ENCODE results near the gene FBXL19.

The FBXL19 gene

DNA sequence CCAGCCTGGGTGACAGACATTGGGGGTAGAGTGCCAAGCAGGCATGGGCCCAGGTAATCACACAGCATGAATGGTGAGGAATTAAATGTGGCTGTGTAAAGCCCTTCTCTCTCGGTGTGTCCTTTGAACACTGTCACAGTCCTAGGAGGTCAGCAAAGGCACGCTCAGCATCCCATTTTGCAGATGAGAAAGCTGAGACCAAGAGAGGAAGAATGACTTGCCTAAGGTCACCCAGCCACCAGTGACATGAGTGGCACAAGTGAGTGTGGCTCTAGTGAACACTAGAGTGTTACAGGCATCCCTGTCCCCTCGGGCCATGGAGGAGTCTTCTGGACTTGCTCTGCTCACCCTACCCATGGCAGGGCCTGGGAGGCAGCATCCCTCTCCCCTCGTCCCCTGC lies 16.3 kb upstream of the FBXL19 start:
- Histone ChIP-seq H3K27ac (ENCODE audit: low read depth, low read length, severe bottlenecking) (no peak overlapping the region), H3K4me1 (ENCODE audit: control insufficient read depth, insufficient read depth, low read length, poor library complexity, severe bottlenecking) (peaks cover 5% of the 10 kb centered on the region), H3K4me3 (ENCODE audit: extremely low read depth, insufficient read depth, low read length, poor library complexity, severe bottlenecking) (no peak overlapping the region), H3K9me3 (ENCODE audit: control insufficient read depth, low read length) (no peaks in the 10 kb centered on the region), H3K36me3 (ENCODE audit: control insufficient read depth, insufficient read depth, low read length) (no peaks in the 10 kb centered on the region)
- WGBS, 2 experiments (ENCODE audit: insufficient coverage in 2 of 2), result 87 to 93% methylated on average over 3 of the region's 4 CpGs

DNA sequence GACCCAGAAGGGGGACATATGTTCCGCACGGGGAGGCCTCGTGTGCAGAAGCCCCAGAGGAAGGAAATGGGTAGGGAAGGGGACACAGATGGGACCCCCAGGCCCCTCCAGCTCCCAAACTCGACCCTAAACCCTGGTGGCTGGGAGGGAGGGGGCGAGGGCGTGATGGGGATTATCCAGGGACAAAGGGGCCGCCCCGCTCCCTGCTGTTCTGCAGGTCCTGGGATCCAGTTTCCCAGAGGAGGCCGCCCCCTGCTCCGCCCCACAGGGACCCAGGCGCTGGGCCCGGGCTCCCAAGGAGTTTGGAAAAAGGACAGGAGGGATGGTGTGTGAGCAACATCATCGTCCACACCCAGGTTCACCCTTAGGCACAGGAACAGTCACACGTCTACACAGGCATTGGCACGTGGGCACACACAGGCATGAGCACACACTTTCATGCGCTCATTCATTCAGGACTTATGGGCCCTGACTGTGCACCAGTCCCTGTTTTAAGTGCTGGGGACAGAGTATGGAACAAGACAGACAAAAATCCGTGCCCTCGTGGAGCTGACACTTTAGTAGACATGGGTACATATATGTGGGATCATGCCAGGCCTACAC lies 12.8 kb upstream of the FBXL19 start:
- Histone ChIP-seq H3K27ac (ENCODE audit: low read depth, low read length, severe bottlenecking) (no peak overlapping the region), H3K4me3 (ENCODE audit: extremely low read depth, insufficient read depth, low read length, poor library complexity, severe bottlenecking) (no peak overlapping the region), H3K9me3 (ENCODE audit: control insufficient read depth, low read length) (no peaks in the 10 kb centered on the region), H3K36me3 (ENCODE audit: control insufficient read depth, insufficient read depth, low read length) (no peaks in the 10 kb centered on the region), H3K4me1 (ENCODE audit: control insufficient read depth, insufficient read depth, low read length, poor library complexity, severe bottlenecking) (no peaks in the 10 kb centered on the region)
- WGBS, 2 experiments (ENCODE audit: insufficient coverage in 2 of 2), result 63 to 65% methylated on average over 14 to 15 of the region's 18 CpGs

GRCh38 chr16:30912794-30913412 lies 10.5 kb upstream of the FBXL19 start:
- Histone ChIP-seq H3K27ac (ENCODE audit: low read depth, low read length, severe bottlenecking) (no peak overlapping the region), H3K36me3 (ENCODE audit: control insufficient read depth, insufficient read depth, low read length) (no peaks in the 10 kb centered on the region), H3K4me3 (ENCODE audit: extremely low read depth, insufficient read depth, low read length, poor library complexity, severe bottlenecking) (no peak overlapping the region), H3K9me3 (ENCODE audit: control insufficient read depth, low read length) (no peaks in the 10 kb centered on the region), H3K4me1 (ENCODE audit: control insufficient read depth, insufficient read depth, low read length, poor library complexity, severe bottlenecking) (no peaks in the 10 kb centered on the region)
- 90 to 93% methylated on average over 6 of the region's 6 CpGs for WGBS, 2 experiments (ENCODE audit: insufficient coverage in 2 of 2)

DNA sequence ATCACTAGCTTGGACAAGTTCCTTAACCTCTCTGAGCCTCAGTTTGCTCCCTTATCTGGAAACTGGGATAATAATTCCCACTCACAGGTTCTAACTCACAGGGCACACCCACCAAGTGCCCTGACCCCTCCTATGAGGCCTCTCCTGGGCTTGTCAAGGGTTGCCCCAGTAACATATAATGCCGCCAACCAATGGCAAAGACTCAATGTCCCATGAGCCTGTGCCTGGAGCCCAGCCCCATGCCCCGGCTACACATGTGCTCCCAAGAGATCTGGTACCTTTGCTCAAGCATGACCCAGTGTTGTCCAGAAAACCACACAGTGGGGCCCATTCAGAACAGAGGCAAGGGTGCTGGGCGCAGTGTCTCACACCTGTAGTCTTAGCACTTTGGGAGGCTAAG lies 8.5 kb upstream of the FBXL19 start:
- no peaks in the 10 kb centered on the region for H3K36me3 ChIP-seq (ENCODE audit: control insufficient read depth, insufficient read depth, low read length)
- no peaks in the 10 kb centered on the region for H3K4me1 ChIP-seq (ENCODE audit: control insufficient read depth, insufficient read depth, low read length, poor library complexity, severe bottlenecking)
- no peaks in the 10 kb centered on the region for H3K9me3 ChIP-seq (ENCODE audit: control insufficient read depth, low read length)
- no peak overlapping the region for H3K4me3 ChIP-seq (ENCODE audit: extremely low read depth, insufficient read depth, low read length, poor library complexity, severe bottlenecking)
- H3K27ac ChIP-seq (ENCODE audit: low read depth, low read length, severe bottlenecking), result no peak overlapping the region
- whole genome bisulfite sequencing, 2 experiments (ENCODE audit: insufficient coverage in 2 of 2), result 89 to 98% methylated on average over 2 to 3 of the region's 3 CpGs

GRCh38 chr16:30918614-30919013 lies 4.8 kb upstream of the FBXL19 start:
- no peak overlapping the region for H3K4me3 ChIP-seq (ENCODE audit: extremely low read depth, insufficient read depth, low read length, poor library complexity, severe bottlenecking)
- 92 to 100% methylated on average over 1 of the region's 1 CpG for WGBS, 2 experiments (ENCODE audit: insufficient coverage in 2 of 2)
- no peaks in the 10 kb centered on the region for H3K9me3 ChIP-seq (ENCODE audit: control insufficient read depth, low read length)

GRCh38 chr16:30920891-30921290 lies 2.5 kb upstream of the FBXL19 start:
- H3K4me3 ChIP-seq (ENCODE audit: extremely low read depth, insufficient read depth, low read length, poor library complexity, severe bottlenecking), result no peak overlapping the region
- no peak overlapping the region for H3K27ac ChIP-seq (ENCODE audit: low read depth, low read length, severe bottlenecking)
- WGBS, 2 experiments (ENCODE audit: insufficient coverage in 2 of 2), result 75% methylated on average over 1 of the region's 2 CpGs; no CpG with 5 or more reads in 1 of the 2 experiments
- H3K9me3 ChIP-seq (ENCODE audit: control insufficient read depth, low read length), result no peaks in the 10 kb centered on the region
- H3K4me1 ChIP-seq (ENCODE audit: control insufficient read depth, insufficient read depth, low read length, poor library complexity, severe bottlenecking), result peaks cover 7% of the 10 kb centered on the region
- H3K36me3 ChIP-seq (ENCODE audit: control insufficient read depth, insufficient read depth, low read length), result peaks cover 4% of the 10 kb centered on the region

More at GRCh38 chr16:30918614-30919013, 4.8 kb upstream of the FBXL19 start:
- no peaks in the 10 kb centered on the region for H3K4me1 ChIP-seq (ENCODE audit: control insufficient read depth, insufficient read depth, low read length, poor library complexity, severe bottlenecking)
- no peaks in the 10 kb centered on the region for H3K36me3 ChIP-seq (ENCODE audit: control insufficient read depth, insufficient read depth, low read length)
- H3K27ac ChIP-seq (ENCODE audit: low read depth, low read length, severe bottlenecking), result no peak overlapping the region

DNA sequence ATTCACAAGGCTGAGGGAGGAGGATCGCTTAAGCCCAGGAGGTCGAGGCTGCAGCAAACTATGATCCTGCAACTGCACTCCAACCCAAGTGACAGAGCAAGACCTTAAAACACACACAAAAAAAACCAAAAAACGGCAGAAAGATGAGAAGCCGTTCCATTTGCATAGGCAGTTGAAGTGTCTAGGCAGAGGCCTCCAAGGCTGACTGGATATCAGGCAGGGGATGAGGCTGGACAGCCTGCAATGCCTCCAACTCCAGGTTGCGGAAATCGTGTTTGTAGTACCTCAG lies 2.0 kb upstream of the FBXL19 start:
- Histone ChIP-seq H3K4me3 (ENCODE audit: extremely low read depth, insufficient read depth, low read length, poor library complexity, severe bottlenecking) (peak overlapping the region; percentile 80), H3K36me3 (ENCODE audit: control insufficient read depth, insufficient read depth, low read length) (peaks cover 9% of the 10 kb centered on the region), H3K9me3 (ENCODE audit: control insufficient read depth, low read length) (no peaks in the 10 kb centered on the region), H3K27ac (ENCODE audit: low read depth, low read length, severe bottlenecking) (no peak overlapping the region), H3K4me1 (ENCODE audit: control insufficient read depth, insufficient read depth, low read length, poor library complexity, severe bottlenecking) (peaks cover 11% of the 10 kb centered on the region)
- WGBS, 2 experiments (ENCODE audit: insufficient coverage in 2 of 2), result 21 to 42% methylated on average over 5 of the region's 6 CpGs

GRCh38 chr16:30921748-30922419 lies 1.5 kb upstream of the FBXL19 start:
- H3K27ac ChIP-seq (ENCODE audit: low read depth, low read length, severe bottlenecking), result peak overlapping the region; percentile 99
- WGBS, 2 experiments (ENCODE audit: insufficient coverage in 2 of 2), result 0 to 1% methylated on average over 30 to 35 of the region's 37 CpGs
- peaks cover 11% of the 10 kb centered on the region for H3K4me1 ChIP-seq (ENCODE audit: control insufficient read depth, insufficient read depth, low read length, poor library complexity, severe bottlenecking)
- H3K36me3 ChIP-seq (ENCODE audit: control insufficient read depth, insufficient read depth, low read length), result peaks cover 14% of the 10 kb centered on the region
- H3K9me3 ChIP-seq (ENCODE audit: control insufficient read depth, low read length), result no peaks in the 10 kb centered on the region
- H3K4me3 ChIP-seq (ENCODE audit: extremely low read depth, insufficient read depth, low read length, poor library complexity, severe bottlenecking), result peak overlapping the region; percentile 80

DNA sequence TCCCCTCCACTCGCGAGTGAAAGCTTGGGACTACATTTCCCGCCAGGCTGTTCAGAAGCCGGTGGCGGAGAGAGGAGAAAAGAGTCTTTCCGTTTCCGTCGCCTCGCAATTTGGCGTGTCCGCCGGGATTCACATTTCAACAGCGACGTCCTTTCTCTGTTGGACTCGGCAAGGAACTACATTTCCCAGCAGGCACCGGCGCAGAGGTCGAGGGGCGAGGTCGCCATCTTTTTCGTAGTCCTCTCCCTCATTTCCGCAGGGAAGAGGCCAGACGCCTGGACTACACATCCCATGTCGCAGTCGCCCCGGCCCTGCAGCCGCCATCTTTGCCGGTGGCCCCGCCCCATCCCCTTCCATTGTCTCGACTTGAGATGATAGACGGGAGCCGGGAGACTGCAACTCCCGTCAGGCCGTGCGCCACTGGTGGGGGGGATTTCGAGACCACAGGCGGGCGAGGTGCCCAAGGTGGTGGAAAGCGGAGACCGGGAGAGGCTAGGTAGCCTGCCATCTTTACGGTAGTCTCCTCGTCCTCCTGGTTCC lies 882 bp upstream of the FBXL19 start:
- Histone ChIP-seq H3K9me3 (ENCODE audit: control insufficient read depth, low read length) (no peaks in the 10 kb centered on the region), H3K4me1 (ENCODE audit: control insufficient read depth, insufficient read depth, low read length, poor library complexity, severe bottlenecking) (peaks cover 13% of the 10 kb centered on the region), H3K36me3 (ENCODE audit: control insufficient read depth, insufficient read depth, low read length) (peaks cover 20% of the 10 kb centered on the region), H3K27ac (ENCODE audit: low read depth, low read length, severe bottlenecking) (peak overlapping the region; percentile 99), H3K4me3 (ENCODE audit: extremely low read depth, insufficient read depth, low read length, poor library complexity, severe bottlenecking) (peak overlapping the region; percentile 80)
- WGBS, 2 experiments (ENCODE audit: insufficient coverage in 2 of 2), result 0% methylated on average over 29 to 33 of the region's 42 CpGs

DNA sequence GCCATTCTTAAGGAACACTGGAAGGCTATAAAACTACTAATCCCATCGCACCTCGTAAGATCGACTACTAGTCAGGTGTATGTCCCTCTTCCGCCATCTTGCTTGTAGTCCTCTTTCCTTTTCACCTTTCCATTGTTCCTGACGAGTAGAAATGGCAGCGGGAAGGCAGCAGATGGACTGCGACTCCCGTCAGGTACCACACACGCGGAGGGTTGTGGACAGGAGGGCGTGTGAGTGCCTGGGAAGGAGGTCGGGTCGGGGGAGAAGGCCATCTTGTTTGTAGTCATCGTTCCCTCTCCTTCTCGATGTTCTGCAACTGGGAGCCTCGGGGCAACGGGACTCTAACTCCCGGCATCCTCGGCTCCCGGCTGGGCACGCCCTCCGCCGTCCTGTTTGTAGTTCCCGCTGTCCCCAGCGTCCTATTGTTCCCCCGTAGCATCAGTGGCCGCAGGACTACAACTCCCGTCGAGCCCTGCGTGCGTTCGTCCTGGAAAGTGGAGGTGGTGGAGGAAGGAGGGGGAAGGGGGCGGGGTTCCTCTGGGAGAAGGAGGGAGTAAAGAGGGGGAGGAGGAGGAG lies 324 bp upstream of the FBXL19 start:
- Histone ChIP-seq H3K4me3 (ENCODE audit: extremely low read depth, insufficient read depth, low read length, poor library complexity, severe bottlenecking) (peak overlapping the region; percentile 80), H3K4me1 (ENCODE audit: control insufficient read depth, insufficient read depth, low read length, poor library complexity, severe bottlenecking) (peaks cover 13% of the 10 kb centered on the region), H3K9me3 (ENCODE audit: control insufficient read depth, low read length) (no peaks in the 10 kb centered on the region), H3K36me3 (ENCODE audit: control insufficient read depth, insufficient read depth, low read length) (peaks cover 25% of the 10 kb centered on the region), H3K27ac (ENCODE audit: low read depth, low read length, severe bottlenecking) (peak overlapping the region; percentile 99)
- WGBS, 2 experiments (ENCODE audit: insufficient coverage in 2 of 2), result 0% methylated on average over 19 to 24 of the region's 33 CpGs
